DND-41 (cell line): ENCODE measurements around the gene RNF144A.

Source experiments
- CTCF ChIP-seq: IDR thresholded peaks from 2 replicates; pipeline ENCODE4 v1.5.1; 2012; ENCODE audit warnings: borderline replicate concordance, low read length, moderate library complexity, mild to moderate bottlenecking; ENCODE audit not compliant: poor library complexity, severe bottlenecking; ENCODE audit errors: extremely low read depth
- EZH2 ChIP-seq: IDR thresholded peaks from 3 replicates; pipeline ENCODE4 v1.6.1; 2012; ENCODE audit warnings: borderline replicate concordance, low read depth, mild to moderate bottlenecking, moderate library complexity, low read length, inconsistent platforms; ENCODE audit not compliant: severe bottlenecking

DNA sequence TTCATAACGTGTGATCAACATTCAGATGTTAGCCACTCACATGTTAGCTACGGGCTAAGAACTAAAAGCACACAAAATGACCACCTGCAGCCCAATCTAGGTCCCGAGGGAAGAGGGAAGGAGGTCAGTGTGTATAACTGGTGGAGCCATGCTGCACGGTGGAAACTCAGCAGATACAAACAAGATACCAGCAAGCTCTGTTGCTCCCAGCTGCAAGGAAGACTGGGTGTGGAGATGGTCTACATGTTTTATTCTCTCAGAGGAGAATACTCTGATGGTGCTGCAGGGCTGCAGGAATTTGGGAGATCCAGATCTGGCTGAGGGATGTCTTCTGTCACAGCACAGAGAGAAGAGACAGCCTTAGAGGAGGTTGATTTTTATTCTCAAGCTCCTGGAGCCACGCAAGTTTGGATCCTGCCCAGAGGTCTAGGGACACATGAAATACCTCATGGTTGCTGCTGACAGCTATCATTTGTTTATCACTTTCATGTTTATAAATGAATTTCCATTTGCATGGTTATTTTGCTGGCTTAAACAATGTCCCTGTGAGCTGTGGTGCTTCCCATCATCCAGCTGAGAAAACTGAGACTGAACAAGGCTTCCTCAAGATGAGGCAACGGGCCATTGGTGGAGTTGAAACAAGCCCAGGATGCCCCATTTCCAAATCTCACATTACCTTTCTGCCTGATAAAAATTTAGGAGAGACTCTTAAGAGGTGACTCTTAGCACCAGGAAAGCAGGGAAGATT, 30.9 kb downstream of the RNF144A start:
- no peak for TF ChIP-seq CTCF
- no peak for TF ChIP-seq EZH2
